Activated CD4-positive, alpha-beta T cell treated with anti-CD3 and anti-CD28 coated beads, Interleukin-2, Interleukin-4, amounts not matched to agents 100 ng/mL and 50 ng/mL, durations not matched to agents 16 hours and 8 hours (primary cell): Measurements from ENCODE around the gene PHOX2A.
"Not testable (repeated sequence)": the region's sequence is repeated elsewhere in the genome, so short reads cannot be mapped to it uniquely, and the experiment has no call there.

Experiments used
- DNase-seq: peaks from one replicate; pipeline ENCODE4 v3.0.0-alpha.2; 2020; ENCODE audit warnings: low spot score

PHOX2A gene

DNA sequence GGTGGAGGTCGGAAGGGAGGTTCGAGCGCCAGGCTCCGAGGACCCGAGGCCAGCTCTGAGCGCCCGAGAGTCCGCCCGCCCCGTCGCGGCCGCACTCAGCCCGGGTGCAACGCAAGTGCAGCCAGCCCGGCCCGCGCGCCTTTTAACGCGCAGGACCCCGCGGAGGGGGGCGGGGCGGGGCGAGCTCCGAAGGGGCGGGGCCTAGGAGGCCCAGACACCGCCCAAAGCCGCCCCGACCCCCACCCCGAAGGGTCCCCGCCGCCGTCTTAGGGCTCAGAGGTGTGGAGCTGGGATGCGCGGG lies at the start of gene PHOX2A:
PHOX2A (minus strand) TSS at position 117 of the 301 bp plus-strand sequence. CDS start 172 bp downstream, outside the sequence.
- no peak for DNase-seq

DNA sequence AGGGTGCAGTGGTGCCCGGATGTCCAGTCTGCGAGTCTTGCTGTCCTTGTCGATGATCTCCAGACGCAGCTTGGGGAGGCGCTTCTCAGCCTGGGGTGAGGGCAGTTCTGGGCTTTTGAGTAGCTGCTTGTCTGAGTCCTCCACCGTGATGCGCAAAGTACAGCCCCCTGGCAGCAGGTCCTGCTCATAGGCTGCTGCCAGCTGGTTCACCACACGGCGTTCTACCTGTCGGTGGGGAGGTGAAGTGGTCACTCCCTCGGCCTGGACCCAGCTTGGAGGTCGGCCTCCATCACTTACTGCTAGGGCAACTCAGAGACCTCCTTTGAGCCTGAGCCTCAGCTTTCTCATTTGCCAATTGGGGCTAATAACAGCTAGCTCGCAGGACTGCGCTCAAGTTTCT lies 49.4 kb upstream of the PHOX2A start:
- DNase-seq = no peak

DNA sequence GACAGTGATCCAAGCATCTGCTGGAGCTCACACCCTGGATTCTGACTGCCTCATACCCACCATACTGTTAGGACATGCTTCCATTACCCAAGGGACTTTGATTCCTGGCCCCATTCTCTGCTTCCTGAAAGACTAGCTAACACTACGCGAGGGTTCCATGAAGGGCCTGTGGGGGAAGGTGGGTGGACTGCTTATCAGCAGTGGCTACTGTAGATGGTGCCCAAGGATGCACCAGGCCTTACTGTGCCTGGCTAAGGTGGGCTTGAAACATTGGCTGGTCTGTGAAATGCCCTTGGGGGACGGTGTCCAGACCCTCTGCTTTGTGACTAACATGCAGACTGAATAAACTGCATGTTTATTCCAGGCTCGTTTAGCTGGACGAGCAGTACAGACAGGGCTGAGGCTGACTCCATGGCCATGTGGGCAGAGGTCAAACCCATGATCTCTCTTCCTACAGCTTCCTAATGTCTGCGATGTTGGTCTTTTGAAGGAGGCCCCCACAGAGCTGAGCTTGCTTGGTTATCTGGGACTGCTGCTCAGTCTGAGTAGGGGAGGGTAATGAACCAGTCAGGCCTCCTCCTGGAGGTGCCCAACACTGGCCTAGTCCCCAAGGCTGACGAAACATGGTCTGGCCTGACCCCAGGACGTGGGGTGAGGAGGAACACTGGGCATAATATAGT lies 48.3 kb upstream of the PHOX2A start:
- DNase-seq = no peak

DNA sequence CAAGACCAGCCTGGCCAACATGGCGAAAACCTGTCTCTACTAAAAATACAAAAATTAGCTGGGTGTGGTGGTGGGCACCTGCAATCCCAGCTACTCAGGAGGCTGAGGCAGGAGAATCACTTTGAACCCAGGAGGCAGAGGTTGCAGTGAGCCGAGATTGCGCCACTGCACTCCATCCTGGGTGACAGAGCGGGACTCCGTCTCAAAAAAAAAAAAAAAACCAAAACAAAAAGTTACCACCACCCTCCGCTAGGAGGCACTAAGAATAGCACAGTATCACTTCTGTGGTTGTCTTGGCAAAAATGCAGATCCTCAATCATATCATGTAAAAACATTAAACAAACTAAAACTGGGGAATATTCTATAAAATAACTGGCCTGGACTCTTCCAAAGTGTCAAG lies 46.8 kb upstream of the PHOX2A start:
- peak; percentile 15 for DNase-seq

DNA sequence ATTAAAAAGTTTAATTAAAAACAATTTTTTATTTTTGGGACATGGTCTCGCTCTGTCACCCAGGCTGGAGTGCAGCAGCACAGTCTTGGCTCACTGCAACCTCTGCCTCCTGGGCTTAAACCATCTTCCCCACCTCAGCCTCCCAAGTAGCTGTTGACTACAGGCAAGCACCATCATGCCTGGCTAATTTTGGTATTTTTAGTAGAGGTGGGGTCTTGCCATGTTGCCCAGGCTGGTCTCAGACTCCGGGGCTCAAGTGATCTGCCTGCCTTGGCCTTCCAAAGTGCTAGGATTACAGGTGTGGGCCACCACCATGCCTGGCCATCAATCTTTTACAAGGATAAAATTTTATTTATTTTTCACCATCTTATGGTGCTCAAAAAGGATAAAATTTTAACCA lies 43.3 kb upstream of the PHOX2A start:
- no peak for DNase-seq

DNA sequence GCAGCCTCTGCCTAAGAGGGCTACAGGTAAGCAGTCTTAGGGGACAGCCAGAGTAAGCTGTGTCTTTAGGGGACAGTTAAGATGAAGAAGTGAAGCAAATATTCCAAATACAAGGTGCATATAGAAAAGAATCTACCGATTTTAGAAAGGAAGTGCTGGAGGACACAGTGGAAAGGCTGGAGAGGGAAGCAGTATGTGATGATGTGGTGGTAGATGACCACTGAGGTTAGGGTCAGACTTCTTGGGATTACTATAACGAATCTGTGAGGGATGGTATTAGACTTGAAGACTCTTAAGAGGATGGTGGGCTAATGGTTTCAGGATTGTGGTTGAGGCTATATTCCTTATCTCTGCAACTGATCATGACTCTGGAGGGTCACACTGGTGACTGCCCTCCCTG lies 40.0 kb upstream of the PHOX2A start:
- DNase-seq = no peak

DNA sequence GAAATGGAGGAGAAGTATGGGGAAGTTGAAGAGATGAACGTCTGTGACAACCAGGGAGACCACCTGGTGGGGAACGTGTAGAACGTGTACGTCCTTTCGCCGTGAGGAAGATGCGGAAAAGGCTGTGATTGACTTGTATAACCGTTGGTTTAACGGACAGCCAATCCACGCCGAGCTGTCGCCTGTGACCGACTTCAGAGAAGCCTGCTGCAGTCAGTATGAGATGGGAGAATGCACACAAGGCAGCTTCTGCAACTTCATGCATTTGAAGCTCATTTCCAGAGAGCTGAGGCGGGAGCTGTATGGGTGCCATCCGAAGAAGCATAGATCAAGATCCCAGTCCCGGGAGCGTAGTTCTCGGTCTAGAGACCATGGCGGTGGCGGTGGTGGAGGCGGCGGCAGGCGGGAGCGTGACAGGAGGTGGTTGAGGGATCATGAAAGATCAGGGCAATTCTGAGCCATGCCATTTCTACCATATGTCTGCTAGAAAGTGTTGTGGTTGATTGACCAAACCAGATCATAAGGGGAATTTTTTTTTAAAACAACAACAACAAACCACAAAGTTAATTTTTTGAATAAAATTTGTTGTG lies 36.8 kb upstream of the PHOX2A start:
- no peak for DNase-seq

DNA sequence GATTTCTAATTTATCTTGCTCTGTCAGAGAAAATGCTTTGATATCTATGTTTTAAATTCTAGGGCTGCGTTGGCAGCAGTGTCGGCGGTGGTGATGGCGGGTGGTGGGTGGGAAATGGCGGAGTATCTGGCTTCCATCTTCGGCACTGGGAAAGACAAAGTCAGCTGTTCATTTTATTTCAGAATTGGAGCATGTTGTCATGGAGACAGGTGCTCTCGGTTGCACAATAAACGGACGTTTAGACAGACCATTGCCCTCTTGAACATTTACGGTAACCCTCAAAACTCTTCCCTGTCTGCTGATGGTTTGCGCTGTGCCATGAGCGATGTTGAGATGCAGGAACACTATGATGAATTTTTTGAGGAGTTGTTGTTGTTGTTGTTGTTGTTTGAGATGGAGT lies 36.1 kb upstream of the PHOX2A start:
- no peak for DNase-seq

DNA sequence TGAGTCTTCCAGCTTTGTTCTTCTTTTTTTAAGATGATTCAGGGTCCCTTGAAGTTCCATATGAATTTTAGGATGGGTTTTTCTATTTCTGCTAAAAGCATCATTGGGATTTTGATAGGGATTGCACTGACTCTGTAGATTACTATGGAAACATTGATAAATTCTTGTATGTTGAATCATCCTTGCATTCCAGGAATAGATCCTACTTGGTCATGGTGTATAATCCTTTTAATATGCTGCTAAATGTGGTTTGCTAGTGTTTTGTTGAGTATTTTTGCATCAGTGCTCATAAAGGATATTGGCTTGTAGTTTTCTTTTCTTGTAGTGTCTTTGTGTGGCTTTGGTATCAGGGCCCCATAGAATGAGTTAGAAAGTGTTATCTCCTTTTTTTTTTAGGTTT lies 34.9 kb upstream of the PHOX2A start:
- no peak for DNase-seq

DNA sequence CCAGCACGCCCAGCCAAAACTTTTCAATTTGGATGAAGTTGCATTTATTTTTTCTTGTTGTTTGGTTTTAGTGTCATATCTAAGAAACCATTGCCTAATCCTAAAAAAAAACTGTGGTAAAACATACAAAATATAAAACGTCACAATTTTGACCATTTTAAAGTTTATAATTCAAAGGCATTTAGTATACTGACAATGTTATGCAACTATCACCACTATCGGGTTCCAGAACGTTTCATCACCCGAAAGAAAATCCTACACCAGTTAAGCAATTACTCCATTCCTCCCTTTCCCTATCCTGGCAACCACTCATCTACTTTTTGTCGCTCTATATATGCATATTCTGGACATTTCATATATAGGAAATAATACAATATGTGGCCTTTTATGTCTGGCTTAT lies 30.5 kb upstream of the PHOX2A start:
- no peak for DNase-seq

DNA sequence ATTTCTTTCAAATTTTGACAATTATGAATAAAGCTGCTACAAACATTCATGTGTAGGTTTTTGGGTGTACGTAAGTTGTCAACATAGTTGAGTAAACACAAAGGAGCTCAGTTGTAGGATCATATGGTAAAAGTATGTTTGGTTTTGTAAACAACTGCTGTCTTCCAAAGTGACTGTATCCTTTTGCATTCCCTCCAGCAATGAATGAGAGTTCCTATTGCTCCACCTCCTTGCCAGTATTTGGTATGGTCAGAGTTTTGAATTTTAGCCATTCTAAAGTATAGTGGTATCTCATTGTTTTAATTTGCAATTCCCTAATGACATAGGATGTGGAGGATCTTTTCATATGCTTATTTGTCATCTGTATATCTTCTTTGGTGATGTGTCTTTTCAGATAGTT lies 28.0 kb upstream of the PHOX2A start:
- DNase-seq = no peak

DNA sequence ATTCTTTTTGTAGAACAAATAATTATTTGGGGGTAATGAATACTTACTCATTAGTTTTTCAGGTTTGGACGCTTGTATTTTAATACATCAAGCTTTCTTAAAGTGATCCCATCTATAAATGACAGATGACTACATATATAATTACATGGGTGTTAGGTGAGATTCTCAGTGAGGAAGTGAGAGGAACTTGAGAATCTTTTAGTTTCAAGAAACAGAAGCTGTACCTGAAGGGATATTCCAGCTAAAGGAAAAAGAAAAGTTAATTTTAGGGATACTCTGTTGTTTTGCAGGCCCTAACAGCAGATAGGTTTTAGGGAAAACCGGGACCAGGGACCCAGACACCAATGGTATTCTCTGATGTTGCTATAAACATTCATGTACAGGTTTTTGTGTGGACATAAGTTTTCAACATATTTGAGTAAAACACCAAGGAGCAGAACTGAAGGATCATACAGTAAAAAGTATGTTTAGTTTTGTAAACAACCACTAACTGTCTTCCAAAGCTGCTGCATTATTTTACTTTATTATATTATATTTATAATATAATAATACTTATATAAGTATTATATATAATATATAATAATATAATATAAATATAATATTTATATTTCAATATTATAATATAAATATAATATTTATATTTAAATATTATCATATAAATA lies 24.1 kb upstream of the PHOX2A start:
- no peak for DNase-seq

DNA sequence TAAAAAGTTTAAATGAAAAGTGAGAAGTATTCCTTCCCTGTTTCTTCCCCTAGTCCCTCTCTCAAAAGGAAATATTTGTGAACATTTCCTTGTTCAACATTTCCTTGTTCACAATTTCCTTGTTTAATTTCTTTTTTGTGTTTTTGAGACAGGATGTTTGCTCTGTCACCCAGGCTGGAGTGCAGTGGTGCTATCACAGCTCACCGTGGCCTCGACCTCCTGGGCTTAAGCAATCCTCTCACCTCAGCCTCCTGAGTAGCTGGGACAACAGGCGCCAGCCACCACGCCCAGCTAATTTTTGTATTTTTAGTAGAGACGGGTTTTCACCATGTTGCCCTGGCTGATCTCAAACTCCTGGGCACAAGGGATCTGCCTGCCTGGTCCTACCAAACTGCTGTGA lies 23.0 kb upstream of the PHOX2A start:
- not testable (repeated sequence) for DNase-seq

DNA sequence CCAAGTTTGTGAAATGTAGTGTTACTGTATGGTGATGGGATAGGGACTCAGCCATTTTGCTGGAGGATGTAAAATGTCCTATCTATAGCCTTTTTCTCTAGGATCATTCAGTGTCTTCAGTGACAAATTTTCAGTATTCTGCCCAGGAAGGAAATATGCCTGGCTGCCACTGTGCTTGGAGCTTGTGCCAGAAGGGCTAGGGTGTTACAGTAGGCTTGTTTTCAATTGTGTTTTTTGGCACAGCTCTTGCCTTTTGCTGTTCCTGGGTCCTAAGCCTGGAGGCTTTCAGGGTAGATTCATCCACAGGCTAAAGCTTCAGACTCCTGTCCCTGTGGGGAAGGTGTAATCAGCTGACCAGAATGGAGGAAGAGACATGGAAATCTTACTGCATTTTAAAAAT lies 22.0 kb upstream of the PHOX2A start:
- DNase-seq = no peak

DNA sequence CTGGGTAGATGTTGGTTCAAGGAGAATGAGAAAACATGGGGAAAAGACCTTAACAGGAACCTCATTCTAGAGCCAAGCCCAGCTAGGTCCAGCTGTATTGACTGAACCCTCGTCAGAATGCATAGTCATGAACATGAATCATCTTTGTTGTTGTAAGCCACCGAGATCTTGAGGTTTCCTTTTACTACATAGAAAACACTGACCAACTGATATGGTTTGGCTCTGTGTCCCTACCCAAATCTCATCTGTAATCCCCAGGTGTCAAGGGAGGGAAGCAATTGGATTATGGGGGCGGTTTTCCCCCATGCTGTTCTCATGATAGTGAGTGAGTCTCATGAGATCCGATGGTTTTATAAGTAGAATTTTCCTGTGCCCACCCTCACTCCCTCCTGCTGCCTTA lies 19.4 kb upstream of the PHOX2A start:
- no peak for DNase-seq

DNA sequence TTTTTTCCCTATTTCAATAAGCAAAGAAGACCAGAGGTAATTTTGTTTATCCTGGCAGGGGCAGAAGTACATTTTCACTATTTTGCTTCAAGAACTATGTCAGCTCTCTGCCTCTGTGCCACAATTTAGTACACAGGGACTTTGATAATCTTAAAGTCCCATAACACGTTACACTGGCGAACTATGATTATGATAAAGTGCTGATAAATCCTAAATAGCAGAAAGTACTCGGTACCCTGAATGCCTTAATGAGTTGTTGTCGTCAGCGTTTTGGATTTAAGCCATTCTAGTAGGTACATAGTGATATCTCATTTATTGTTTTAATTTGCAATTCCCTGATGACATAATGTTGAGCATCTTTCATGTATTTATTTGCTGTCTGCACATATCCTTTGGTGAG lies 16.6 kb upstream of the PHOX2A start:
- no peak for DNase-seq

DNA sequence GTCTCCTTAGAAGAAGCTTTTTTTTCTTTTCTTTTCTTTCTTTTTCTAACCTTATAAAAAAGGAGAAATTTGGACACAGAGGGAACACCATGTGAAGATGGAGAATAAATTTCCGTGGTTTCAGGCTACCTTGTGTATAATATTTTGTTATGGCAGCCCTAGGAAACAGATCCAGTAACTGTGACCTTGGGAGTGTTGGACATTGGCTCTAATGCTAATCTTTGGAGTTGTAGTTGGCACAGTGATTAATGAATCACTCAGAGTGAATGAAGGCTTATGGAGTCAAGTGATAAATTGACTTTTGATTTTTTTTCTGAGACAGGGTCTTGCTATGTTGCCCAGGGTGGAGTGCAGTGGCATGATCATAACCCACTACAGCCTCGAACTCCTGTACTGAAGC lies 15.5 kb upstream of the PHOX2A start:
- no peak for DNase-seq

DNA sequence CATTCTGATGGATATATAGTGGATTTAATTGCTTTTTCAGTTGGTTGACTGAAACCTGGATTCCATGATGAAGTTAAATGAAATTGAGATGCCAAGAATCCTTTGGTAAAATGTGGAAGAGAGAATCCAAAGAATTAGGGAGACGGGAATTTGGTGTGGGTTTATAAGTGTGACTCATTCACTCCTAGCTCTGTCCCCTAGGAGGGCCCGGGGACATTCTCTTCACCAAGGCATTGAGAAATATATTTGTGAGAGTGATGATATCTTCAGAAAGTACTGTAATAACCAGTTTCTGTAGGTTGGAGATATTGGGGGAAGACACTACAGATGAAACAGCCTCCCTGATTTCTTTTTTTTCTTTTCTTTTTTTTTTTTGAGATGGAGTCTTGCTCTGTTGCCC lies 13.6 kb upstream of the PHOX2A start:
- no peak for DNase-seq

DNA sequence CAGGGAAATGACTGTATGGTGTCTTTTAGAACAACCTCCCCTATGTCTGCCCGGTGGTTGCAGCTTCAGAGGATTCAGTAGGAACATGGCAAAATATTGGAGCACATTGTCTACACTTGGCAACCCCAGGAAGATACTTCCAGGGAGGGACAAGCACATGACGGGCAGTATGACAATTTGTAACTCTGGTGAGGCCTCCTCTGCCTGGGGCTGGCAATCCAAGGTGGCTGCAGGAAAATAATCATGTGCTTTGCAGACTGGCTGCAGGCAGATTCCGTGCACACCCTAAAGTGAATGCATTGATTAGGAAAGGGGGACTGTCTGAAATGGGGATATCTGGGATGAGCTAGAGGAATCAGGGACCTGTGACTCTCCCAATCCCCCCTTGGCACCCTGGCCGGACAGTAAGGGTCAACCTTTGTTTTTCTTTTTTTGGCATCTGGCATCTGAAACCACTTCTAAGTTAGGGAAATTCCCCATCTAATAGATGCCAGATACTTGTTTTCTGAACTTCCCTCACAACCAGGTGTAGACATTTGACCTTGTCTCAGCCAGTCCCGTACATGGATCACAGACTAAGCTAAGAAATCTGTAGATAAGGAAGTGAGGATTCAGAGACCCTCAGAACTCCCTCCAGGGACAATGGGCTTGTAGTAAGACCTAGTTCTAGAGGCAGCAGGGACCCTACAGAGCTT lies 10.5 kb upstream of the PHOX2A start:
- DNase-seq = no peak

DNA sequence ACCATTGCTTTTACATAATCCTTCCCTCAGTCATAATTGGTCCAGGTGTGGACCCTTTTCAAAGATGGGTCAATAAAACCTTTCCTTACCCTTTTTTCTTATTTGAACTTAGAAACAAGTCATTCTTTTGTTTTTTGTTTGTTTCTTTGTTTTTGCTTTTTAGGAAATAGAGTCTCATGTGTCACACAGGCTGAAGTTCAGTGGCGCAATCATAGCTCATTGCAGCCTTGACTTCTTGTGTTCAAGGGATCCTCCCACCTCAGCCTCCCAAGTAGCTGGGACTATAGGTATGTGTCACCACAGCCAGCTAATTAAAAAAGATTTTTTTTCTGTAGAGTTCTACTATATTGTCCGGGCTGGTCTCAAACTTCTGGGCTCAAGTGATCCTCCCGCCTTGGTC lies 9.4 kb upstream of the PHOX2A start:
- DNase-seq = no peak

DNA sequence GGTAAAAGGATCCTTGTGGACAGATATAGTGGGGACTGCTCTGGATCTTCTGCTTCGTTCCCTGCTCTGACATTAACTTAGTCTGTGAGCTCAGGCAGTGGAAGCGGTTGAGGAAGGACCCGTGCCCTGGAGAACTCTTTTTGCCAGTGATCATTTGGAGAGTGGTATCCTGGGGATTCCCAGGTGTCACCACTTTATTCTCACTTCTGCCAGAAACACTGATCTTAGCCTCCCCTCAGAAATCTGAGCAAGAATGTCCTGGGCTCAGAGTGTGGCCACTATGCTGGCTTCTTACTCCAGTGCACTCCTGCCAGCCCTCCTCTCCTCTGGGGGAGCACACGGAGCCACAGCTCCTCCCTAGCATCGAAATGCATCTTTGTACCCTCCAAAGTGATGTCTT lies 7.6 kb upstream of the PHOX2A start:
- DNase-seq = no peak

DNA sequence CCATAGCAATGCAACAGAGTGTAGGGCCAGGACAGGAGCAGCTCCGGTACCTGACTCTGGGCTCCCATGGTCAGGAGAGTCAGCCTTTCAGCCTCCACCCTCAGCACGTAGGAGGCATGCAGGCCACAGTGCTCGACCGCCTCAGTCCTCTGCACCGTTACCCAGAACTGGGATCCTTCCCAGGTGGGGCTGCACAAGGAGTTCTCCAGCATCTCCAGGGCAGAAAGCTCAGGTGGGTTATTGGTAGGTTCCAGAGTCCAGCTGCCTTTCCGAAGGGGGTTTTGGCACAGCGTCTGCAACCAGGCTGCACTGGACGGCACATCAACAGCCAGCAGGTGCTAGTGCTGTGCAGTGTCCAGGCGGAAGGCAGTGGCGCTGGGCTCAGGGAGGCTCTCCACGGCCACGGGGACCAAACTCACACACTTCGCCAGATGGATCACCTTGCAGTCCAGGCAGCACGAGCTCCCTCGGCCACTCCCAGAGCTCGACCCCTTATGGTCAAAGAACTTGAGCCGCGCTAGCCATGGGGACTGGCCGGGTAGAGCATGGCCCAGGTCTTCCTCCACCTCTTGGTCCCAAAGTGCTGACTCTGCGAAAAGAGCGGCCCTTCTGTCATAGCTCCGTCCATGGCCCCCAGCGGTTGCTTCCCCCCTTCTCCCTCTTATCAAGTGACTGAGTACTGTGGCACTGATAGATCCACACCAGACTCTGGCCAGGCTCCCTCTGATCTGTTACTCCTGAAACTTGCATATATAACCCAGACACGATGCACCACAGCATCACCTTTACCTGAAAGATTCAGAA lies 6.9 kb upstream of the PHOX2A start:
- no peak for DNase-seq

DNA sequence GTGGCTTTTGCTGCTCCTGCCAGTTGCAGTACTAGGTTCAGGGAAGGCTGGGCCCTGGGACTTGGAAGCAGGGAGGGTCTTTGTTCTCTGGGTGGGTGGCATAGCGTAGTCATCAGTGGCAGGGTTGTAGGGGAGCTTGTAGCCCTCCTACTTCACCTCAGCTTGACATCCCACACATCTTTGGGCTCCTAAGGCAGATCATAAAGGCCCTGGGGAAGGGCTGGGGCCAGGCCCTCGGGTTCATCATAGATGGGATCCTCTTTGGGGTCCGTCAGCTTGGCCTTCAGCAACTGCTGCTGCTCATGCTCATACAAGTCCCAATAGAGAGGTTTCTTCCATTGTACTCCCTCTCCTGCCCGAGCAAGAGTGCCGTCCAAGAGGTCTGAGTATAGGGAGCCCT lies 6.0 kb upstream of the PHOX2A start:
- DNase-seq = no peak
